ENCODE measurements around the gene IFNL2. TPM values are rescaled to one million over a fixed set of nuclear protein-coding genes. Genes with fewer than 3 reads are reported as not detected.

The IFNL2 gene
- total and polyA plus RNA-seq, 4 experiments from 2014 or later, result not detected

- peaks cover 5 to 10% (median 6%) of the 10 kb centered on the region in 4 donors for H3K4me1 Mint-ChIP-seq
- H3K27ac ChIP-seq (ENCODE audit: low read depth, low read length), result no peak overlapping the region
- no peak overlapping the region for H3K27ac Mint-ChIP-seq
- no peaks in the 10 kb centered on the region for H3K9me3 ChIP-seq (ENCODE audit: control insufficient read depth in 1 of 2, low read length in 2 of 2)
- peaks cover 8% of the 10 kb centered on the region for H3K4me1 ChIP-seq (ENCODE audit: insufficient read depth, low read length)
- no peaks in the 10 kb centered on the region for H3K36me3 ChIP-seq (ENCODE audit: insufficient read depth, low read length)
- DNase-seq, result no peak
- ChIA-PET POLR2A (ENCODE audit: partially characterized antibody) (no interaction called here), CTCF (ENCODE audit: partially characterized antibody) (no interaction called here)
- no peaks in the 10 kb centered on the region for H3K36me3 Mint-ChIP-seq
- peaks cover 6 to 12% of the 10 kb centered on the region in 2 donors for H3K27me3 Mint-ChIP-seq
- no peak overlapping the region for H3K4me3 Mint-ChIP-seq
- intact Hi-C loops (cut with micrococcal nuclease), result no loop called here
- H3K9me3 Mint-ChIP-seq, result peaks cover 0 to 4% (median 0%) of the 10 kb centered on the region in 8 donors
- H3K27me3 ChIP-seq (ENCODE audit: insufficient read depth, low read length), result no peaks in the 10 kb centered on the region
- H3K4me3 ChIP-seq (ENCODE audit: low read length in 2 of 2), result no peak overlapping the region
These were observed 14.6 kb upstream of the IFNL2 start for GRCh38 chr19:39253374-39254149.

- no peak for DNase-seq
- no peaks in the 10 kb centered on the region for H3K36me3 Mint-ChIP-seq
- Histone ChIP-seq H3K4me3 (ENCODE audit: low read length in 2 of 2) (no peak overlapping the region), H3K27me3 (ENCODE audit: insufficient read depth, low read length) (no peaks in the 10 kb centered on the region), H3K27ac (ENCODE audit: low read depth, low read length) (no peak overlapping the region), H3K36me3 (ENCODE audit: insufficient read depth, low read length) (no peaks in the 10 kb centered on the region), H3K9me3 (ENCODE audit: control insufficient read depth in 1 of 2, low read length in 2 of 2) (no peaks in the 10 kb centered on the region), H3K4me1 (ENCODE audit: insufficient read depth, low read length) (peaks cover 9% of the 10 kb centered on the region)
- H3K27me3 Mint-ChIP-seq, result peaks cover 4 to 10% of the 10 kb centered on the region in 2 donors
- peaks cover 0 to 4% (median 0%) of the 10 kb centered on the region in 8 donors for H3K9me3 Mint-ChIP-seq
- peaks cover 4 to 10% (median 7%) of the 10 kb centered on the region in 4 donors for H3K4me1 Mint-ChIP-seq
- ChIA-PET POLR2A (ENCODE audit: partially characterized antibody) (no interaction called here), CTCF (ENCODE audit: partially characterized antibody) (interaction anchor here (0.7 kb wide), 1 partner anchor 45 kb away, joined by 3 read pairs; no protein-coding TSS in a partner anchor)
- H3K27ac Mint-ChIP-seq, result peak overlapping the region in 1 of 7 donors; percentile 4
- H3K4me3 Mint-ChIP-seq, result no peak overlapping the region
- intact Hi-C loops (cut with micrococcal nuclease), result no loop called here
These were observed 13.5 kb upstream of the IFNL2 start for GRCh38 chr19:39254531-39255345.

GRCh38 chr19:39257227-39257626 lies 11.0 kb upstream of the IFNL2 start:
- Mint-ChIP-seq H3K4me3 (no peak overlapping the region), H3K9me3 (peaks cover 0 to 4% (median 0%) of the 10 kb centered on the region in 8 donors), H3K36me3 (no peaks in the 10 kb centered on the region), H3K27me3 (peaks cover 12 to 14% of the 10 kb centered on the region in 2 donors), H3K27ac (peak overlapping the region in 1 of 7 donors; percentile 35), H3K4me1 (peaks cover 4 to 9% (median 7%) of the 10 kb centered on the region in 4 donors)
- Histone ChIP-seq H3K9me3 (ENCODE audit: control insufficient read depth in 1 of 2, low read length in 2 of 2) (no peaks in the 10 kb centered on the region), H3K27me3 (ENCODE audit: insufficient read depth, low read length) (peaks cover 5% of the 10 kb centered on the region), H3K4me1 (ENCODE audit: insufficient read depth, low read length) (peaks cover 9% of the 10 kb centered on the region), H3K4me3 (ENCODE audit: low read length in 2 of 2) (no peak overlapping the region), H3K27ac (ENCODE audit: low read depth, low read length) (no peak overlapping the region), H3K36me3 (ENCODE audit: insufficient read depth, low read length) (no peaks in the 10 kb centered on the region)
- POLR2A ChIA-PET (ENCODE audit: partially characterized antibody), result no interaction called here
- DNase-seq, result no peak
- intact Hi-C loops (cut with micrococcal nuclease), result no loop called here
- CTCF ChIA-PET (ENCODE audit: partially characterized antibody), result no interaction called here

- no peaks in the 10 kb centered on the region for H3K36me3 Mint-ChIP-seq
- POLR2A ChIA-PET (ENCODE audit: partially characterized antibody), result no interaction called here
- peaks cover 0 to 1% (median 0%) of the 10 kb centered on the region in 8 donors for H3K9me3 Mint-ChIP-seq
- no peak overlapping the region for H3K27ac Mint-ChIP-seq
- H3K4me1 Mint-ChIP-seq, result peaks cover 7 to 14% (median 11%) of the 10 kb centered on the region in 4 donors
- intact Hi-C loops (cut with micrococcal nuclease), result no loop called here
- peaks cover 26 to 29% of the 10 kb centered on the region in 2 donors for H3K27me3 Mint-ChIP-seq
- no peaks in the 10 kb centered on the region for H3K36me3 ChIP-seq (ENCODE audit: insufficient read depth, low read length)
- H3K4me3 Mint-ChIP-seq, result no peak overlapping the region
- H3K27me3 ChIP-seq (ENCODE audit: insufficient read depth, low read length), result peaks cover 18% of the 10 kb centered on the region
- H3K9me3 ChIP-seq (ENCODE audit: control insufficient read depth in 1 of 2, low read length in 2 of 2), result no peaks in the 10 kb centered on the region
- no peak for DNase-seq
- H3K27ac ChIP-seq (ENCODE audit: low read depth, low read length), result no peak overlapping the region
- H3K4me1 ChIP-seq (ENCODE audit: insufficient read depth, low read length), result peaks cover 9% of the 10 kb centered on the region
- CTCF ChIA-PET (ENCODE audit: partially characterized antibody), result interaction anchor here (1.0 to 1.1 kb wide), 2 partner anchors 9 to 71 kb away, joined by 3 to 4 read pairs; no protein-coding TSS in a partner anchor
- no peak overlapping the region for H3K4me3 ChIP-seq (ENCODE audit: low read length in 2 of 2)
These were observed 6.5 kb upstream of the IFNL2 start for GRCh38 chr19:39261704-39262103.

DNA sequence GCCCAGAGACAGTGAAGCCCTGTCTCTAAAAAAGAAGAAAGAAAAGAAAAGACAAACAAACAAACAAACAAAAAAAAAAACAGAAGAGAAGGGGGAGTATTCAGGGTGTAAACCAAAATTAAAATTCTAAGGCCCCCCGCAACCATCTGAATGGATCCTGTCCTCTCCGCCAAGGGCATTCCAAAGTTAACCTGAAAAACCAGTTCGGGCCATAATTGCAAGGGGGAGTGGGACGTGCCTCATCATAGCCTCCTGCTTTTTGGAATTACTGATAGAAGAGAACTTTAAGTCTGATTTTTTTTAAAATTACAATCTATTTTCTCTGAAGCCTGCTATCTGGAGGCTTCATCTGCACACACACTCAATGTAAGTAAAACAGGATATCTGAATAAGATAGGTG lies 5.7 kb upstream of the IFNL2 start:
- H3K9me3 Mint-ChIP-seq, result no peaks in the 10 kb centered on the region
- Histone ChIP-seq H3K4me1 (ENCODE audit: insufficient read depth, low read length) (peaks cover 9% of the 10 kb centered on the region), H3K27me3 (ENCODE audit: insufficient read depth, low read length) (peaks cover 18% of the 10 kb centered on the region), H3K4me3 (ENCODE audit: low read length in 2 of 2) (no peak overlapping the region), H3K9me3 (ENCODE audit: control insufficient read depth in 1 of 2, low read length in 2 of 2) (no peaks in the 10 kb centered on the region), H3K36me3 (ENCODE audit: insufficient read depth, low read length) (no peaks in the 10 kb centered on the region), H3K27ac (ENCODE audit: low read depth, low read length) (no peak overlapping the region)
- peaks cover 7 to 14% (median 11%) of the 10 kb centered on the region in 4 donors for H3K4me1 Mint-ChIP-seq
- CTCF ChIA-PET (ENCODE audit: partially characterized antibody), result interaction anchor here (1.1 kb wide), 1 partner anchor 70 kb away, joined by 3 read pairs; no protein-coding TSS in a partner anchor
- intact Hi-C loops (cut with micrococcal nuclease), result no loop called here
- no peak for DNase-seq
- H3K4me3 Mint-ChIP-seq, result no peak overlapping the region
- H3K27ac Mint-ChIP-seq, result no peak overlapping the region
- peaks cover 24% of the 10 kb centered on the region in 2 donors for H3K27me3 Mint-ChIP-seq
- H3K36me3 Mint-ChIP-seq, result no peaks in the 10 kb centered on the region
- POLR2A ChIA-PET (ENCODE audit: partially characterized antibody), result no interaction called here

- Mint-ChIP-seq H3K4me3 (peak overlapping the region in 2 of 8 donors; percentile 1 to 18), H3K4me1 (peaks cover 3 to 8% (median 5%) of the 10 kb centered on the region in 4 donors), H3K27me3 (peaks cover 21 to 24% of the 10 kb centered on the region in 2 donors), H3K9me3 (no peaks in the 10 kb centered on the region), H3K27ac (no peak overlapping the region), H3K36me3 (no peaks in the 10 kb centered on the region)
- ChIA-PET CTCF (ENCODE audit: partially characterized antibody) (no interaction called here), POLR2A (ENCODE audit: partially characterized antibody) (no interaction called here)
- no peaks in the 10 kb centered on the region for H3K4me1 ChIP-seq (ENCODE audit: insufficient read depth, low read length)
- DNase-seq, result no peak
- intact Hi-C loops (cut with micrococcal nuclease), result no loop called here
- no peaks in the 10 kb centered on the region for H3K9me3 ChIP-seq (ENCODE audit: control insufficient read depth in 1 of 2, low read length in 2 of 2)
- no peak overlapping the region for H3K27ac ChIP-seq (ENCODE audit: low read depth, low read length)
- H3K4me3 ChIP-seq (ENCODE audit: low read length in 2 of 2), result no peak overlapping the region
- no peaks in the 10 kb centered on the region for H3K36me3 ChIP-seq (ENCODE audit: insufficient read depth, low read length)
- H3K27me3 ChIP-seq (ENCODE audit: insufficient read depth, low read length), result peaks cover 18% of the 10 kb centered on the region
These were observed 4.3 kb upstream of the IFNL2 start for GRCh38 chr19:39263912-39264305.
